HEK293 (cell line): ENCODE measurements around the gene PIK3C2G.

ENCODE experiments used
- CTCF ChIA-PET: fragments of 350-600 bp; formaldehyde crosslinking; extraction: SDS; loops from one replicate; lab custom pipeline; 2021; ENCODE audit warnings: antibody characterized with exemption; lab: Yijun Ruan, JAX
- POLR2A ChIA-PET: fragments of 300-600 bp; formaldehyde crosslinking; extraction: SDS; loops from one replicate; lab custom pipeline; 2020; ENCODE audit warnings: antibody characterized with exemption, inconsistent platforms; lab: Yijun Ruan, JAX
- H3K27ac ChIP-seq: fragments of 200-500 bp; sonication (Bioruptor generic); 2 replicates; pipeline ENCODE4 v1.5.1; 2014; ENCODE audit warnings: low read depth, low read length, control low read depth, inconsistent platforms; ENCODE audit errors: extremely low read depth
- H3K36me3 ChIP-seq, 2 experiments: fragments of 200-500 bp in 1 of 2; sonication (Bioruptor generic) in 1 of 2; 1 replicate in 1 of 2; 2 replicates in 1 of 2; pipeline ENCODE4 v1.5.1; 2014 to 2017; ENCODE audit warnings: inconsistent platforms in 2 of 2, low read length in 2 of 2; ENCODE audit not compliant: control insufficient read depth in 2 of 2, insufficient read depth in 1 of 2
- H3K4me1 ChIP-seq: fragments of 200-500 bp; sonication (Bioruptor generic); 2 replicates; pipeline ENCODE4 v1.5.1; 2014; ENCODE audit warnings: mild to moderate bottlenecking, low read length, inconsistent platforms; ENCODE audit not compliant: control insufficient read depth, insufficient read depth
- H3K4me3 ChIP-seq: 2 replicates; pipeline ENCODE4 v1.5.1; 2011; ENCODE audit warnings: low read depth, mild to moderate bottlenecking, control low read depth, low read length, moderate library complexity
- H3K9me3 ChIP-seq: fragments of 200-500 bp; sonication (Bioruptor generic); 2 replicates; pipeline ENCODE4 v1.5.1; 2014; ENCODE audit warnings: low read depth, low read length, inconsistent platforms; ENCODE audit not compliant: control insufficient read depth, insufficient read depth
- BCL11B ChIP-seq: fragments of 450-650 bp; formaldehyde crosslinking; IDR thresholded peaks from 2 replicates; pipeline ENCODE4 v1.5.1; 2016; ENCODE audit warnings: low read depth, missing biosample characterization, missing genetic modification characterization
- EGR2 ChIP-seq: fragments of 450-650 bp; formaldehyde crosslinking; IDR thresholded peaks from 2 replicates; pipeline ENCODE4 v1.5.1; 2016; ENCODE audit warnings: low read depth, missing biosample characterization, missing genetic modification characterization
- HOXC10 ChIP-seq: sonication (generic); formaldehyde crosslinking; IDR thresholded peaks from 2 replicates; pipeline ENCODE4 v1.8.1; 2023; ENCODE audit warnings: mild to moderate bottlenecking, missing genetic modification reagents
- KLF16 ChIP-seq: fragments of 450-650 bp; formaldehyde crosslinking; IDR thresholded peaks from 2 replicates; pipeline ENCODE4 v1.5.1; 2017; ENCODE audit warnings: missing biosample characterization, missing genetic modification characterization
- ZBTB8A ChIP-seq: fragments of 450-650 bp; formaldehyde crosslinking; IDR thresholded peaks from 2 replicates; pipeline ENCODE4 v1.5.1; 2016; ENCODE audit warnings: missing biosample characterization, missing genetic modification characterization
- ZNF121 ChIP-seq: fragments of 450-650 bp; formaldehyde crosslinking; IDR thresholded peaks from 2 replicates; pipeline ENCODE4 v1.5.1; 2016; ENCODE audit warnings: missing biosample characterization, missing genetic modification characterization
- ZNF19 ChIP-seq: fragments of 450-650 bp; formaldehyde crosslinking; IDR thresholded peaks from 2 replicates; pipeline ENCODE4; 2016; ENCODE audit warnings: missing biosample characterization, missing genetic modification characterization, low read depth
- ZSCAN16 ChIP-seq: fragments of 450-650 bp; formaldehyde crosslinking; IDR thresholded peaks from 2 replicates; pipeline ENCODE4 v1.5.1; 2016; ENCODE audit warnings: missing biosample characterization, missing genetic modification characterization
- TF ChIP-seq, protein P1 (sequence below): fragments of 450-650 bp; formaldehyde crosslinking; IDR thresholded peaks from 2 replicates; pipeline ENCODE4 v1.5.1; 2017; ENCODE audit warnings: missing biosample characterization, missing genetic modification characterization
- TF ChIP-seq, protein P2 (sequence below): fragments of 450-650 bp; formaldehyde crosslinking; IDR thresholded peaks from 2 replicates; pipeline ENCODE4 v1.5.1; 2016; ENCODE audit warnings: missing biosample characterization, missing genetic modification characterization, borderline replicate concordance
- TF ChIP-seq, protein P3 (sequence below): fragments of 450-650 bp; formaldehyde crosslinking; IDR thresholded peaks from 2 replicates; pipeline ENCODE4 v1.5.1; 2017; ENCODE audit warnings: missing biosample characterization, missing genetic modification characterization
- TF ChIP-seq, protein P4 (sequence below): fragments of 450-650 bp; formaldehyde crosslinking; IDR thresholded peaks from 2 replicates; pipeline ENCODE4 v1.5.1; 2016; ENCODE audit warnings: missing biosample characterization, missing genetic modification characterization
- TF ChIP-seq, protein P5 (sequence below): fragments of 450-650 bp; formaldehyde crosslinking; IDR thresholded peaks from 2 replicates; pipeline ENCODE4 v1.5.1; 2016; ENCODE audit warnings: missing biosample characterization, missing genetic modification characterization
- TF ChIP-seq, protein P6 (sequence below): fragments of 450-650 bp; formaldehyde crosslinking; IDR thresholded peaks from 2 replicates; pipeline ENCODE4 v1.5.1; 2017; ENCODE audit warnings: missing biosample characterization, missing genetic modification characterization
- TF ChIP-seq, protein P7 (sequence below): fragments of 450-650 bp; formaldehyde crosslinking; IDR thresholded peaks from 2 replicates; pipeline ENCODE4 v1.5.1; 2016; ENCODE audit warnings: missing biosample characterization, missing genetic modification characterization
- TF ChIP-seq, protein P8 (sequence below): fragments of 450-650 bp; formaldehyde crosslinking; IDR thresholded peaks from 2 replicates; pipeline ENCODE4 v1.5.1; 2016; ENCODE audit warnings: missing biosample characterization, missing genetic modification characterization, borderline replicate concordance
- TF ChIP-seq, protein P9 (sequence below): fragments of 450-650 bp; formaldehyde crosslinking; IDR thresholded peaks from 2 replicates; pipeline ENCODE4 v1.5.1; 2016; ENCODE audit warnings: missing biosample characterization, missing genetic modification characterization

PIK3C2G gene

DNA sequence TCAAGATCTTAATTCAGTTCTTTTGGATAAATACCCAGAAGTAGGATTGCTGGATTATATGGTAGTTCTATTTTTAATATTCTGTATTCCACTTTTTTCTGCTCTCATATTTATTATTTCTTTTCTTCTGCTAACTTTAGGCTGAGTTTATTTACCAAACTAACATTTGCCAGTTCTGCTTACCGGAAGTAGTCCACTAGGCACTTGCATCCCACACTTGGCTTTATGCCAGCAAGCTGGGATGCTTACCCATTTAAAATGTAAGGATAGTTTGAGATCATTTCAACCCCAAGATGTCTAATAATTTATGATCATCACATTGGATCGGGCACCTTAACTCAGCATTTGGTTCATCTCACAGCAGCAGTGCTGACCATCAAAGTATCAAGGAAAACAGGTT lies 96.8 kb downstream of the PIK3C2G start:
- Histone ChIP-seq H3K4me3 (no peak overlapping the region), H3K36me3 (no peaks in the 10 kb centered on the region), H3K27ac (no peak overlapping the region), H3K4me1 (no peaks in the 10 kb centered on the region), H3K9me3 (no peaks in the 10 kb centered on the region)
- ChIA-PET POLR2A (no interaction called here), CTCF (no interaction called here)
- no peak for TF ChIP-seq HOXC10 (CRISPR knock-in tag)
- TF ChIP-seq, protein P1, sequence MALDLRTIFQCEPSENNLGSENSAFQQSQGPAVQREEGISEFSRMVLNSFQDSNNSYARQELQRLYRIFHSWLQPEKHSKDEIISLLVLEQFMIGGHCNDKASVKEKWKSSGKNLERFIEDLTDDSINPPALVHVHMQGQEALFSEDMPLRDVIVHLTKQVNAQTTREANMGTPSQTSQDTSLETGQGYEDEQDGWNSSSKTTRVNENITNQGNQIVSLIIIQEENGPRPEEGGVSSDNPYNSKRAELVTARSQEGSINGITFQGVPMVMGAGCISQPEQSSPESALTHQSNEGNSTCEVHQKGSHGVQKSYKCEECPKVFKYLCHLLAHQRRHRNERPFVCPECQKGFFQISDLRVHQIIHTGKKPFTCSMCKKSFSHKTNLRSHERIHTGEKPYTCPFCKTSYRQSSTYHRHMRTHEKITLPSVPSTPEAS (tag by site-specific recombination), result no peak
- TF ChIP-seq, protein P2, sequence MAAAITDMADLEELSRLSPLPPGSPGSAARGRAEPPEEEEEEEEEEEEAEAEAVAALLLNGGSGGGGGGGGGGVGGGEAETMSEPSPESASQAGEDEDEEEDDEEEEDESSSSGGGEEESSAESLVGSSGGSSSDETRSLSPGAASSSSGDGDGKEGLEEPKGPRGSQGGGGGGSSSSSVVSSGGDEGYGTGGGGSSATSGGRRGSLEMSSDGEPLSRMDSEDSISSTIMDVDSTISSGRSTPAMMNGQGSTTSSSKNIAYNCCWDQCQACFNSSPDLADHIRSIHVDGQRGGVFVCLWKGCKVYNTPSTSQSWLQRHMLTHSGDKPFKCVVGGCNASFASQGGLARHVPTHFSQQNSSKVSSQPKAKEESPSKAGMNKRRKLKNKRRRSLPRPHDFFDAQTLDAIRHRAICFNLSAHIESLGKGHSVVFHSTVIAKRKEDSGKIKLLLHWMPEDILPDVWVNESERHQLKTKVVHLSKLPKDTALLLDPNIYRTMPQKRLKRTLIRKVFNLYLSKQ (tag by site-specific recombination), result no peak
- TF ChIP-seq ZNF121 (tag by site-specific recombination), result no peak
- TF ChIP-seq, protein P3, sequence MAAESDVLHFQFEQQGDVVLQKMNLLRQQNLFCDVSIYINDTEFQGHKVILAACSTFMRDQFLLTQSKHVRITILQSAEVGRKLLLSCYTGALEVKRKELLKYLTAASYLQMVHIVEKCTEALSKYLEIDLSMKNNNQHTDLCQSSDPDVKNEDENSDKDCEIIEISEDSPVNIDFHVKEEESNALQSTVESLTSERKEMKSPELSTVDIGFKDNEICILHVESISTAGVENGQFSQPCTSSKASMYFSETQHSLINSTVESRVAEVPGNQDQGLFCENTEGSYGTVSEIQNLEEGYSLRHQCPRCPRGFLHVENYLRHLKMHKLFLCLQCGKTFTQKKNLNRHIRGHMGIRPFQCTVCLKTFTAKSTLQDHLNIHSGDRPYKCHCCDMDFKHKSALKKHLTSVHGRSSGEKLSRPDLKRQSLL (tag by site-specific recombination), result no peak
- TF ChIP-seq, protein P4, sequence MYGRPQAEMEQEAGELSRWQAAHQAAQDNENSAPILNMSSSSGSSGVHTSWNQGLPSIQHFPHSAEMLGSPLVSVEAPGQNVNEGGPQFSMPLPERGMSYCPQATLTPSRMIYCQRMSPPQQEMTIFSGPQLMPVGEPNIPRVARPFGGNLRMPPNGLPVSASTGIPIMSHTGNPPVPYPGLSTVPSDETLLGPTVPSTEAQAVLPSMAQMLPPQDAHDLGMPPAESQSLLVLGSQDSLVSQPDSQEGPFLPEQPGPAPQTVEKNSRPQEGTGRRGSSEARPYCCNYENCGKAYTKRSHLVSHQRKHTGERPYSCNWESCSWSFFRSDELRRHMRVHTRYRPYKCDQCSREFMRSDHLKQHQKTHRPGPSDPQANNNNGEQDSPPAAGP (tag by site-specific recombination), result no peak
- TF ChIP-seq, protein P5, sequence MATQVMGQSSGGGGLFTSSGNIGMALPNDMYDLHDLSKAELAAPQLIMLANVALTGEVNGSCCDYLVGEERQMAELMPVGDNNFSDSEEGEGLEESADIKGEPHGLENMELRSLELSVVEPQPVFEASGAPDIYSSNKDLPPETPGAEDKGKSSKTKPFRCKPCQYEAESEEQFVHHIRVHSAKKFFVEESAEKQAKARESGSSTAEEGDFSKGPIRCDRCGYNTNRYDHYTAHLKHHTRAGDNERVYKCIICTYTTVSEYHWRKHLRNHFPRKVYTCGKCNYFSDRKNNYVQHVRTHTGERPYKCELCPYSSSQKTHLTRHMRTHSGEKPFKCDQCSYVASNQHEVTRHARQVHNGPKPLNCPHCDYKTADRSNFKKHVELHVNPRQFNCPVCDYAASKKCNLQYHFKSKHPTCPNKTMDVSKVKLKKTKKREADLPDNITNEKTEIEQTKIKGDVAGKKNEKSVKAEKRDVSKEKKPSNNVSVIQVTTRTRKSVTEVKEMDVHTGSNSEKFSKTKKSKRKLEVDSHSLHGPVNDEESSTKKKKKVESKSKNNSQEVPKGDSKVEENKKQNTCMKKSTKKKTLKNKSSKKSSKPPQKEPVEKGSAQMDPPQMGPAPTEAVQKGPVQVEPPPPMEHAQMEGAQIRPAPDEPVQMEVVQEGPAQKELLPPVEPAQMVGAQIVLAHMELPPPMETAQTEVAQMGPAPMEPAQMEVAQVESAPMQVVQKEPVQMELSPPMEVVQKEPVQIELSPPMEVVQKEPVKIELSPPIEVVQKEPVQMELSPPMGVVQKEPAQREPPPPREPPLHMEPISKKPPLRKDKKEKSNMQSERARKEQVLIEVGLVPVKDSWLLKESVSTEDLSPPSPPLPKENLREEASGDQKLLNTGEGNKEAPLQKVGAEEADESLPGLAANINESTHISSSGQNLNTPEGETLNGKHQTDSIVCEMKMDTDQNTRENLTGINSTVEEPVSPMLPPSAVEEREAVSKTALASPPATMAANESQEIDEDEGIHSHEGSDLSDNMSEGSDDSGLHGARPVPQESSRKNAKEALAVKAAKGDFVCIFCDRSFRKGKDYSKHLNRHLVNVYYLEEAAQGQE (tag by site-specific recombination), result no peak
- no peak for TF ChIP-seq ZSCAN16 (tag by site-specific recombination)
- no peak for TF ChIP-seq KLF16
- TF ChIP-seq BCL11B, result no peak
- no peak for TF ChIP-seq EGR2
- TF ChIP-seq ZBTB8A (tag by site-specific recombination), result no peak
- TF ChIP-seq, protein P6, sequence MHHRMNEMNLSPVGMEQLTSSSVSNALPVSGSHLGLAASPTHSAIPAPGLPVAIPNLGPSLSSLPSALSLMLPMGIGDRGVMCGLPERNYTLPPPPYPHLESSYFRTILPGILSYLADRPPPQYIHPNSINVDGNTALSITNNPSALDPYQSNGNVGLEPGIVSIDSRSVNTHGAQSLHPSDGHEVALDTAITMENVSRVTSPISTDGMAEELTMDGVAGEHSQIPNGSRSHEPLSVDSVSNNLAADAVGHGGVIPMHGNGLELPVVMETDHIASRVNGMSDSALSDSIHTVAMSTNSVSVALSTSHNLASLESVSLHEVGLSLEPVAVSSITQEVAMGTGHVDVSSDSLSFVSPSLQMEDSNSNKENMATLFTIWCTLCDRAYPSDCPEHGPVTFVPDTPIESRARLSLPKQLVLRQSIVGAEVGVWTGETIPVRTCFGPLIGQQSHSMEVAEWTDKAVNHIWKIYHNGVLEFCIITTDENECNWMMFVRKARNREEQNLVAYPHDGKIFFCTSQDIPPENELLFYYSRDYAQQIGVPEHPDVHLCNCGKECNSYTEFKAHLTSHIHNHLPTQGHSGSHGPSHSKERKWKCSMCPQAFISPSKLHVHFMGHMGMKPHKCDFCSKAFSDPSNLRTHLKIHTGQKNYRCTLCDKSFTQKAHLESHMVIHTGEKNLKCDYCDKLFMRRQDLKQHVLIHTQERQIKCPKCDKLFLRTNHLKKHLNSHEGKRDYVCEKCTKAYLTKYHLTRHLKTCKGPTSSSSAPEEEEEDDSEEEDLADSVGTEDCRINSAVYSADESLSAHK (tag by site-specific recombination), result no peak
- TF ChIP-seq ZNF19, result no peak
- TF ChIP-seq, protein P7, sequence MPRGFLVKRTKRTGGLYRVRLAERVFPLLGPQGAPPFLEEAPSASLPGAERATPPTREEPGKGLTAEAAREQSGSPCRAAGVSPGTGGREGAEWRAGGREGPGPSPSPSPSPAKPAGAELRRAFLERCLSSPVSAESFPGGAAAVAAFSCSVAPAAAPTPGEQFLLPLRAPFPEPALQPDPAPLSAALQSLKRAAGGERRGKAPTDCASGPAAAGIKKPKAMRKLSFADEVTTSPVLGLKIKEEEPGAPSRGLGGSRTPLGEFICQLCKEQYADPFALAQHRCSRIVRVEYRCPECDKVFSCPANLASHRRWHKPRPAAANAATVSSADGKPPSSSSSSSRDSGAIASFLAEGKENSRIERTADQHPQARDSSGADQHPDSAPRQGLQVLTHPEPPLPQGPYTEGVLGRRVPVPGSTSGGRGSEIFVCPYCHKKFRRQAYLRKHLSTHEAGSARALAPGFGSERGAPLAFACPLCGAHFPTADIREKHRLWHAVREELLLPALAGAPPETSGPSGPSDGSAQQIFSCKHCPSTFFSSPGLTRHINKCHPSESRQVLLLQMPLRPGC (tag by site-specific recombination), result no peak
- TF ChIP-seq, protein P8, sequence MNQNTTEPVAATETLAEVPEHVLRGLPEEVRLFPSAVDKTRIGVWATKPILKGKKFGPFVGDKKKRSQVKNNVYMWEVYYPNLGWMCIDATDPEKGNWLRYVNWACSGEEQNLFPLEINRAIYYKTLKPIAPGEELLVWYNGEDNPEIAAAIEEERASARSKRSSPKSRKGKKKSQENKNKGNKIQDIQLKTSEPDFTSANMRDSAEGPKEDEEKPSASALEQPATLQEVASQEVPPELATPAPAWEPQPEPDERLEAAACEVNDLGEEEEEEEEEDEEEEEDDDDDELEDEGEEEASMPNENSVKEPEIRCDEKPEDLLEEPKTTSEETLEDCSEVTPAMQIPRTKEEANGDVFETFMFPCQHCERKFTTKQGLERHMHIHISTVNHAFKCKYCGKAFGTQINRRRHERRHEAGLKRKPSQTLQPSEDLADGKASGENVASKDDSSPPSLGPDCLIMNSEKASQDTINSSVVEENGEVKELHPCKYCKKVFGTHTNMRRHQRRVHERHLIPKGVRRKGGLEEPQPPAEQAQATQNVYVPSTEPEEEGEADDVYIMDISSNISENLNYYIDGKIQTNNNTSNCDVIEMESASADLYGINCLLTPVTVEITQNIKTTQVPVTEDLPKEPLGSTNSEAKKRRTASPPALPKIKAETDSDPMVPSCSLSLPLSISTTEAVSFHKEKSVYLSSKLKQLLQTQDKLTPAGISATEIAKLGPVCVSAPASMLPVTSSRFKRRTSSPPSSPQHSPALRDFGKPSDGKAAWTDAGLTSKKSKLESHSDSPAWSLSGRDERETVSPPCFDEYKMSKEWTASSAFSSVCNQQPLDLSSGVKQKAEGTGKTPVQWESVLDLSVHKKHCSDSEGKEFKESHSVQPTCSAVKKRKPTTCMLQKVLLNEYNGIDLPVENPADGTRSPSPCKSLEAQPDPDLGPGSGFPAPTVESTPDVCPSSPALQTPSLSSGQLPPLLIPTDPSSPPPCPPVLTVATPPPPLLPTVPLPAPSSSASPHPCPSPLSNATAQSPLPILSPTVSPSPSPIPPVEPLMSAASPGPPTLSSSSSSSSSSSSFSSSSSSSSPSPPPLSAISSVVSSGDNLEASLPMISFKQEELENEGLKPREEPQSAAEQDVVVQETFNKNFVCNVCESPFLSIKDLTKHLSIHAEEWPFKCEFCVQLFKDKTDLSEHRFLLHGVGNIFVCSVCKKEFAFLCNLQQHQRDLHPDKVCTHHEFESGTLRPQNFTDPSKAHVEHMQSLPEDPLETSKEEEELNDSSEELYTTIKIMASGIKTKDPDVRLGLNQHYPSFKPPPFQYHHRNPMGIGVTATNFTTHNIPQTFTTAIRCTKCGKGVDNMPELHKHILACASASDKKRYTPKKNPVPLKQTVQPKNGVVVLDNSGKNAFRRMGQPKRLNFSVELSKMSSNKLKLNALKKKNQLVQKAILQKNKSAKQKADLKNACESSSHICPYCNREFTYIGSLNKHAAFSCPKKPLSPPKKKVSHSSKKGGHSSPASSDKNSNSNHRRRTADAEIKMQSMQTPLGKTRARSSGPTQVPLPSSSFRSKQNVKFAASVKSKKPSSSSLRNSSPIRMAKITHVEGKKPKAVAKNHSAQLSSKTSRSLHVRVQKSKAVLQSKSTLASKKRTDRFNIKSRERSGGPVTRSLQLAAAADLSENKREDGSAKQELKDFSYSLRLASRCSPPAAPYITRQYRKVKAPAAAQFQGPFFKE (tag by site-specific recombination), result no peak
- TF ChIP-seq, protein P9, sequence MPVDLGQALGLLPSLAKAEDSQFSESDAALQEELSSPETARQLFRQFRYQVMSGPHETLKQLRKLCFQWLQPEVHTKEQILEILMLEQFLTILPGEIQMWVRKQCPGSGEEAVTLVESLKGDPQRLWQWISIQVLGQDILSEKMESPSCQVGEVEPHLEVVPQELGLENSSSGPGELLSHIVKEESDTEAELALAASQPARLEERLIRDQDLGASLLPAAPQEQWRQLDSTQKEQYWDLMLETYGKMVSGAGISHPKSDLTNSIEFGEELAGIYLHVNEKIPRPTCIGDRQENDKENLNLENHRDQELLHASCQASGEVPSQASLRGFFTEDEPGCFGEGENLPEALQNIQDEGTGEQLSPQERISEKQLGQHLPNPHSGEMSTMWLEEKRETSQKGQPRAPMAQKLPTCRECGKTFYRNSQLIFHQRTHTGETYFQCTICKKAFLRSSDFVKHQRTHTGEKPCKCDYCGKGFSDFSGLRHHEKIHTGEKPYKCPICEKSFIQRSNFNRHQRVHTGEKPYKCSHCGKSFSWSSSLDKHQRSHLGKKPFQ, result no peak
